Measurements from ENCODE around the gene ADORA2A.
"Not testable (repeated sequence)": the region's sequence is repeated elsewhere in the genome, so short reads cannot be mapped to it uniquely, and the experiment has no call there.

ADORA2A gene

GRCh38 chr22:24455751-24456426 lies 28.5 kb downstream of the ADORA2A start:
- no peak for DNase-seq

- no peak for DNase-seq
These were observed 30.6 kb downstream of the ADORA2A start for GRCh38 chr22:24457894-24458420.

- DNase-seq, result no peak
These were observed 32.5 kb downstream of the ADORA2A start for GRCh38 chr22:24459911-24460310.

GRCh38 chr22:24460418-24461089 lies 33.2 kb downstream of the ADORA2A start:
- no peak for DNase-seq

GRCh38 chr22:24463071-24463760 lies 35.8 kb downstream of the ADORA2A start:
- DNase-seq, result no peak

GRCh38 chr22:24465566-24465965 lies 38.2 kb downstream of the ADORA2A start:
- no peak for DNase-seq

- no peak for DNase-seq
These were observed 38.6 kb downstream of the ADORA2A start for GRCh38 chr22:24465975-24466374.

GRCh38 chr22:24466716-24467328 lies 39.4 kb downstream of the ADORA2A start:
- no peak for DNase-seq

- no peak for DNase-seq
These were observed 39.9 kb downstream of the ADORA2A start for GRCh38 chr22:24467340-24467739.

GRCh38 chr22:24471570-24471969 lies 44.2 kb downstream of the ADORA2A start:
- no peak for DNase-seq

- DNase-seq, result no peak
These were observed 45.9 kb downstream of the ADORA2A start for GRCh38 chr22:24473284-24473683.

- no peak for DNase-seq
These were observed 46.8 kb downstream of the ADORA2A start for GRCh38 chr22:24474221-24474620.

GRCh38 chr22:24474649-24475255 lies 47.4 kb downstream of the ADORA2A start:
- DNase-seq, result no peak

- no peak for DNase-seq
These were observed 54.2 kb downstream of the ADORA2A start for GRCh38 chr22:24481641-24482040.

GRCh38 chr22:24482575-24482974 lies 55.2 kb downstream of the ADORA2A start:
- peak; percentile 10 for DNase-seq

GRCh38 chr22:24482998-24483397 lies 55.6 kb downstream of the ADORA2A start:
- DNase-seq, result no peak

- no peak for DNase-seq
These were observed 56.7 kb downstream of the ADORA2A start for GRCh38 chr22:24483976-24484545.

GRCh38 chr22:24485170-24485569 lies 57.8 kb downstream of the ADORA2A start:
- no peak for DNase-seq

GRCh38 chr22:24485608-24486007 lies 58.2 kb downstream of the ADORA2A start:
- DNase-seq, result no peak

- DNase-seq, result no peak
These were observed 59.1 kb downstream of the ADORA2A start for GRCh38 chr22:24486501-24486921.

- DNase-seq, result no peak
These were observed 61.6 kb downstream of the ADORA2A start for GRCh38 chr22:24489011-24489410.

GRCh38 chr22:24489434-24489833 lies 62.0 kb downstream of the ADORA2A start:
- DNase-seq, result not testable (repeated sequence)

Measured in NCI-H2029 treated with DMSO at 0.1 percent for 48 hours (cell line).